NCI-H187 treated with DMSO at 0.1 percent for 48 hours (cell line): ENCODE results near the gene ABI3.

Experiments
- DNase-seq: peaks from one replicate; lab custom pipeline; 2025; lab: John Stamatoyannopoulos, UW

The ABI3 gene

DNA sequence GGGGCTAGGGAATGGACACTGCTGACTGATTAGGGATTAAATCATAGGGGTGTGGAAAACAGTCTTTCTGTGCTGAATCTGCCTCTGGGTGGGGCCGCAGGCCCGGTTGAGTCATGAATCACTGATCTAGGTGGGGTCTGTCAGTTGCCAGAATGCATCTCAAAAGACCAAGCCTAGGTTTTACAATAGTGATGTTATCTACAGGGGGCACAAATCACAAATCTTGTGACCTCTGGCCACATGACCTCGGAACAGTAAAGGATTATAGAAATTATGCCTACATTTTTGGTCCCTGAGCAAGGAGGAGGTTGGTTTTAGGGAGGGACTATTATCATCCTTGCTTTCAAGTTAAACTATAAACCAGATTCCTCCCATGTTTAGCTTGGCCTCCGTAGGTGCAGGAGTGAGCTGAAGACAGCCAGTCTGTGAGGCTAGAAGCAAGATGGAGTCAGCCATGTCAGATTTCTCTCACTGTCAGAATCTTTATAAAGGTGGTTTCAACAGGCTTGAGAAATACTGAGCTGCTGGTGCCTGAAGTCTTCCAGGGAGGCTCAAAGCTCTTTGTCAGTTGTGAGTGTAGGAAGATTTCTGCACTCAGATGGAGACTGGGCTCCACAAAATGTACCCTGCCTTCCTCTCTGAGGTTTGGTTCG, 13.0 kb upstream of the ABI3 start:
- DNase-seq: no peak

DNA sequence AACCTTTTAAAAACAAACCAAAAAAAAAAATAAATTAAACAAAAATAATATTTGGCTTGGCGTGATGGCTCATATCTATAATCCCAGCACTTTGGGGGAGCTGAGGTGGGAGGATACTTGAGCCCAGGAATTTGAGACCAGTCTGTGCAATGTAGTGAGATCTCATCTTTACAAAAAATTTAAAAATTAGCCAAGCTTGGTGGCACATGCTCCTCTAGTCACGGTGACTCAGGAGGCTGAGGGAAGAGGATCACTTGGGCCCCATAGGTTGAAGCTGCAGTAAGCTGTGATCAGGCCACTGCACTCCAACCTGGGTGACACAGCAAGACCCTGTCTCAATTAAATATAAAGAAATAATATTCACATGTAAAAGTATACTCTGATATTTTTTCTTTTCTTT, 12.3 kb upstream of the ABI3 start:
- DNase-seq: no peak

DNA sequence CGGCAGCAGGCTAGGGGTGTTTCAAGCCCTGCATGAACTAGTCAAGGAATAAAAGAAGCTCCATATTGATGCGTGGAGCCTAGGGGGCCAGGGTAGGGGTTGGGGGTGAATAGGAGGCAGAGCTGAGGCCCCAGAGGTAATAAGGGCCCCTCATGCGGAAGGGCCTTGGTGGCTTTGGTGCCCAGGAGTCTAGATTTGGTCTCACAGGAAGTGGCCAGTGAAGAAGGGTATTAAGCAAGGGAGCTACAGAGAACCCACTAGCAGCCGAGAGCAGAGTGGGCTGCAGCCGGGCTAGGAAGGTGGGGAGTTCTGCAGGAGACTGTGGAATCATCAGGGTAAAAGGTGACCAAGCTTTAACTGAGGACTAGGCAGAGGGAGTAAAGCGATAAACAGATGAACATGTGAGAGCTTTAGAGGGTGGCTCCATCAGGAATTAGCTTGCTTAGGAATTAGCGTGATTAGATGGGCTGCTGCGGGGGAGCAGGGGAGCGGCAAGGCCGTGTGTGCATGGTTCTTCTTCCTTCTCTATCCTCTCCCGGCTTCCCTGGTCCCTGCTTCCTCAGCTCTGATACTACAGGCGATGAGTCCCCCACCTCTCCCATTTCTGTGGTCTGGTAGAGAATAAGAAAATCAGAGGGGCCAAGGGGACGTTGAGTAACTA, 10.0 kb upstream of the ABI3 start:
- DNase-seq: no peak

DNA sequence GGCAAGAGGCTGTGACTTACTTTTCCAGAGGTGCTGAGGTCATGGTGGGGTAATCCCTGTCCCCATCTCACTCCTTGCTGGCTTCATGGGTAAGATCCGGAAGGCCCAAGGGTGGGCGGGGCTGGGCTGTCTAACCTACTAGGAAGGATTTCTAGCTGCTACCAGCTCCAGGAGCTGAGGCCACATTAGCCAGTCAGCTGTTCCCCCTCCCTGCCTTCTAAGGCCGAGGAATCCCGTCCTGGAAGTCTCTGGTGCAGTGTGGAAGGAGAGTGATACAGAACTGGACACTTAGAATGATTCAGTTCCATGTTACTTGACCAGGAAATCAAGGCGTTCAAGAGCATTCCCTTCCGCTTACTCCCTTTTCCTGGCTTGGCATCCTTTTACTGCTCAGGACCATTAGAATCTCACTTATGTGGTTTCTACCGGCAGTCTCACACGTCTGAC, 9.0 kb upstream of the ABI3 start:
- DNase-seq: no peak

DNA sequence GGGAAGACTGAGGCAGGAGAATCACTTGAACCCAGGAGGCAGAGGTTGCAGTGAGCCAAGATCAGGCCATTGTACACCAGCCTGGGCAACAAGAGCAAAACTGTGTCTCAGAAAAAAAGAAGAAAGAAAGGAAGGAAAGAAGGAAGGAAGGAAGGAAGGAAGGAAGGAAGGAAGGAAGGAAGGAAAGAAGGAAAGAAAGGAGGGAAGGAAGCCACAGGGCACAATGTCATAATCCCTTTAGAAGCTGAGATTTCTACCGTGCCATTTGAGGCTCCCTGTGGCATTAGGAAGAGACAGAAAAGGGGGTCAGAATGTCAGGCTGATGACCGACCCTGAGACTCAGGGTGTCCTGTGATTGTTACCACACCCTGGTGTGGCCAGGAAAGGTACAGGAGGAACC, 6.7 kb upstream of the ABI3 start:
- DNase-seq: no peak

DNA sequence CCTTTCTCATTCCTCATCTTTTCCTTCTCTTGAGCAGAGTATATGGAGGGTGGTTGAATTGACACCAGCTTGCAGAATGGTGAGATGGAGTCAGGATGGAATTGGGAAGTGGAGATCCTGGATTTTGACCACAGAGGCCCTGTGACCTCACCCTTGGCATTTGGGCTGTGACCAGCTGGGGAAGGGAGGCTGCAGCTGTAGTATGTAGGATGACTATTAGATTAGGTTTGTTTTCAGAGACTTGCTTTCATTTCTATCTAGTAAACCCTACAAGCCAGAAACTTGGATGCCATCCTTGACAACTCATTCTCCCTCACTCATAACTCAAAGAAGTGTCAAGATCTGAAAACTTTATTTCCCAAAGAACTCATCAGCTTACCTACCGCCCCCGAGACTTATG, 6.0 kb upstream of the ABI3 start:
- no peak for DNase-seq

DNA sequence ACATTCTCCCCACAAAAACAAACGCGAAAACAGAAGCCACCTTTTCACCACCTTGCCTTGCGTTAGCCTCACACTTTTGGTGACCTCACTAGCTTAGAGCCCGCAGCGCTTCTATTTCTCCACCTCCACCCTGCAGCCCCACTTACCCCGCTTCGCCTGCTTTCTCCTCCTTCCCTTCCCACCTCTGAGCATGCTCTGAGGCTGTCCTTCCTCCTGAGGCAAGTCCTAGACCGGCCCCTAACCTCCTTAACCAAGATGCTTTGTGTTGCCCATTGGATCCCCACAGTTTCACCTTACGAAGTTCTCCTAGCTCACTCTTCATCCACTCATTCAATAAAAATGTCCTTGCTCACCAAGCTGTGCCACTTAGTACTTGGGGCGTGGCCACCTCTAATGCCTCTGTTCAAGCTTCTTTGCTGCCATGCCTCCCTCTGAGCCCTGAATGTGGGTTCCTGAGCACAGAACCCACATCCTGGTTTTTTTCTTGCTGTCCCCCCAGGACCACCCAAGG, 1.4 kb upstream of the ABI3 start:
- DNase-seq: no peak

DNA sequence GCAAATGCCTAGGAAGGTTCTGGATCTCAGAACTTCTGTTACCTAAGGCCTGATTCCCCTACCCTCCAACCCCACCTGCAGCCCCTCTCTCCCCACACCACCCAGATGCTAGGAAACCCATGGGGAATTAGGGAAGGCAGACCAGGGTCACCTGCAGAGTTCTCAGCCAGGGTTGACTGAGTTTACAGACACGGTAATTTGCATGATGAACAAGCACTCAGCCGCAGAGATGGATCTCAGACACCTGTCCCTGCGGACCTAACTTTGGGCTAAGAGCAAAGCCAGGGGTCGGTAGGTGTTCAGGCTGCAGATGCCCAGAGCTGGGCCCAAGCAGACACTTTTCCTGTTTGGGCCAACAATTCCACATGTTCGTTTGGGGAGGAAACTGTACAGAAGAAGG, 2.9 kb downstream of the ABI3 start:
- DNase-seq: no peak

DNA sequence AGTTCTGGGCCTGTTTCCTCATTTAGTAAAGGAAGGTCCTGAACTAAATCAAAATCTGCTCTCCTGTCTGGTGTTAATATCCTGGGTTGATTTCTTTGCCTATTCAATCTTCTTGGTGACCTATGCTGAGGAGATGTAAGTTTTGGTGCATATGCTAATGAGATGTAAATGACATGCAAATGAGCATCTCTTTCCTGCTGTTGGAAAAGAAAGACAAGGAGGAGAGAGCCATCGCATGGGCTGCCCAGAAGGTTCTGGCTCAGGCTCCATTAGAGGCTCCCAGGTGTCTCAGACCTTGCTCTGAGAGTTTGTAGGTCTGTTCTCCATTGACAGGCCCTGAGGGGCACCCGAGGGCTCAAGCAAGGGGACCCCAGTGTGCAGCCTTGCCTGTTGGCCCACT, 3.3 kb downstream of the ABI3 start:
- DNase-seq: no peak

DNA sequence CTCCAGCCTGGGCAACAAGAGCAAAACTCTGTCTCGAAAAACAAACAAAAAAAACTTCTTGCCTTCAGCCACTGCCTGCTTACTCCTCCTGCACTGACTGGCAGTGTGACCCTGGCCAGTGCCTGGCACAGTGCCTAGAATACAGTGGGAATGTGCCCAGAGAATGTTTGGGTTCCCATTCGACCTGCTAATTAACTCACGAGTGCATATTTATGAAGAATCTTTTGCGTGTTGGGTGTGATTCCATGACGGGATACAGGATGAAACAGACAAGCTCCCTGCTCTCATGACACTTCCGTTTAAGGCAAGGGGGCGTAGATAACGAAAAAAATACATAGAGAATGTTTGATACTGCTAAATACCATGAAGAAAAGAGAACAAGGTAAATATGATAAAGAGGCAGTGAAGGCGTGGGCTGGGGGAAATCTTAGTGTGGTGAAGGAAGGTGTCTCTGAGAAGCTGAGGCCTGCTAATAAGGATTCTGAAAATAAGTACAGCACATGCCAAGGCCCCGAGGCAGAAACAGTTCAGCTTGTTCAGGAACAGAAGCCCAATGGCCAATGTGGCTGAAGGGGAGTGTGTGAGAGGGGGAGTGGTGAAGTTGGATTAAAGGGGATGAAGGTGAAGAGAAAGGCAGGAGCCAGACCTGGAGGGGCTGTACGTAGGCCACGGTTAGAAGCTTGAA, 4.3 kb downstream of the ABI3 start:
- DNase-seq: no peak

DNA sequence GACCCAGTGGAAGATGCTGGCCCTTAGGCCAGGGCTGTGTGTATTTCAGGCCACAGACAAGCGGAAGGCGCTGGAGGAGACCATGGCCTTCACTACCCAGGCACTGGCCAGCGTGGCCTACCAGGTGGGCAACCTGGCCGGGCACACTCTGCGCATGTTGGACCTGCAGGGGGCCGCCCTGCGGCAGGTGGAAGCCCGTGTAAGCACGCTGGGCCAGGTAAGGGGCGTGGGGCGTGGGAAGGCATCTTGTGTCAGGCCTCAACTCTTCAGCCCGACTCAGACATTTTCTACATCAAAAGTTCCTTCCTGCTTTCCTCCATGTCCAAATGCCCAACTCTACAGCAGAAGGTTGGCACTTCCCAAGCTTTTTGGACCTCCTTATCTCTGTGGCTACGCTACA, 6.0 kb downstream of the ABI3 start:
- DNase-seq: no peak

DNA sequence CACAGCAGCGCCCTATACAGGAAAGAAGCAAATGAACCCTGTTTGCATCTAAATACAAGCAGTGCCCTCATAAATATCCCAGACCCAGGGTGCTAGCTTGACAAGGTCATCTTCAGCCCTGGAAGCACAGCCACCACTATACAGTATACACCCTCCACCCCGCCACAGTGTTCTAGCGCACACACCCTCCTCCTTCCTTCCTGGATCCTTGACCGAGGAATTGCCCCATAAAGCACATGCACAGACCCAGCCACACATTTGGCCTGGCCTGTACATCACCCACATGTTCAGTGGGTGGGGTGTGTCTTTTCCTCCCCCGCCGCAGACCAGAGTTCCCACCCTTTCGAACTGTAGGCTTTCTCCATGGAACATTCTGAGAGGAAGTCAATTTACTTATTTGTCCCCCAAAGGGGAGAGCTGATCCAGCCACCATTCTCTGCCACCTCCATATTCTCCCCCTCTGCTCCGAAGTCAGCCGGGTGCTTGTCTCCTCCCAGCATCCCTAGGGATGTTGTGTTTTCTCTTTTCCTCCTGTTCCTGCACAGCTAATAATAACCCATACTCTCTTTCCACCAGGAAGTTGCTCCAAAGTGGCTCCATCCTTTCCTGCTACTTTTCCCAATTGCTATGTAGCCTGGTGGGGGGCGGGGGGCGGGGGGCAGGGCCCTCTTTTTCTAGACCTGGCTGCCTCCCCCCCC, 6.6 kb downstream of the ABI3 start:
- no peak for DNase-seq

DNA sequence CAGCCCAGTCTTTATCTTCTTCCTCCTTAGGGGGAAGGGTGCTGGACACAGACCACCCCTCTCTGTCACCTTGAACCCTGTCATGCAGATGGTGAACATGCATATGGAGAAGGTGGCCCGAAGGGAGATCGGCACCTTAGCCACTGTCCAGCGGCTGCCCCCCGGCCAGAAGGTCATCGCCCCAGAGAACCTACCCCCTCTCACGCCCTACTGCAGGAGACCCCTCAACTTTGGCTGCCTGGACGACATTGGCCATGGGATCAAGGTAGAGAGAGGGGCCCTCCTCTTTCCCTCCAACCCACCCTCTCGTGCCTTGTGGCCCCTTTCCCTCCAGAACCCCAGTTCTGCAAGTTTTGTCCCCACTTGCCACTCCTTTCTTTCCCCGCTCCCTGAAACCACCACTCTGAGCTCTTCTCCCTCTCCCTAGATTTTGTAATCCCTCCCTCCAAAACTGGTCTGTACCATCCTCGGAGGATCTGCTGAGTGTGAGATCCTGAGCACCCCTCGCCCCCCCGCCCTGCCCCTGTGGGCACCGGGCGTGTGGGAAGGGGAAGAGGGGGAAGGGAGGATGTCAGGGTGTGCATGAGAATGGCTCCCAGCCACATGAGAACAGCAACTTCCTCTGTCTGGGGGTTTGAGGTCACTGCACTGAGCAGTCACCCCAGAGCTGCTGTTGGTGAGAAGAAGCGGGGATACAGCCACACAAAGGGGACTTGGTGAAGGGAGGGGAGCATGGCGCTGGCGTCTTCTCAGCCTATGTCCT, 7.3 kb downstream of the ABI3 start:
- no peak for DNase-seq

DNA sequence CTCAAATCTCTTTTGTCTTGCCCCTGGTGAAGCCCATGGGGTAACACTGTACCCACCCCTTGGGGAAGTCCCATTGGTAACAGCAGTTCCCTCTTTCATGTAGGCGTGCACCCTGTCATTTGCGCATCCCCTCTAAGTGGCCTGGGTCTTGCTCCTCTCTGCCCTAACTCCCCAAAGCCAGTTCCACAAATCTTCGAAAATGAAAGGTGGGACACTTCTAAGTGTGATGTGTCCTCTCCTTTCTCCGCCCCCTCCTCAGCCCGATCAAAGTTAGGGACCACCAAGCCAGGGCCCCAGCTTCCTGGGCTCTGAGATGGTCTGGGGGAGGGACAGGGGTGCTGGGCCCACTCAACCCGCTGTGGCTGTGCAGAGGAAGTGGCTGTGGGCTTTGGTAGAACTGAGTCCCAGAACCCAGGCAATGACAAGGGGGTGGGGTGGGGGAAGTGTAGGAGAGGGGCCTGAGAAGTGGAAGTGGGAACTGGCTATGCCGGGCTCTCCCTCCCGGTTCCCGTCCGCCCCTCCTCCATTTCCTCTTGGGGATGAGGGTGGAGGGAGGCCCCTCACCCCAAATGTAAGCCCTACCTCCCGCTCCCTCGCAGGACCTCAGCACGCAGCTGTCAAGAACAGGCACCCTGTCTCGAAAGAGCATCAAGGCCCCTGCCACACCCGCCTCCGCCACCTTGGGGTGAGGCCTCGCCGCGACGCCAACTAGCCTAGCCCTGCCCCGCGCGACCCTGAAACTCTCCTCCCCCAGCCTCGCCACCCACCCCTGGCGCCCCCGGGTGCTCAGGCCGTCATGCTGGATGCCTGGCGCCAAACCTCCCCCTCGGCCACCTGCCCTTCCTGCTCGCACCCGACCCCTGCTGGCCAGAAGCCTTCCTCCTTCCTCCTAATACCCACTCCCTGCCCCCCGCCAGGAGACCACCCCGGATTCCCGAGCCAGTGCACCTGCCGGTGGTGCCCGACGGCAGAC, 8.7 kb downstream of the ABI3 start:
- no peak for DNase-seq

DNA sequence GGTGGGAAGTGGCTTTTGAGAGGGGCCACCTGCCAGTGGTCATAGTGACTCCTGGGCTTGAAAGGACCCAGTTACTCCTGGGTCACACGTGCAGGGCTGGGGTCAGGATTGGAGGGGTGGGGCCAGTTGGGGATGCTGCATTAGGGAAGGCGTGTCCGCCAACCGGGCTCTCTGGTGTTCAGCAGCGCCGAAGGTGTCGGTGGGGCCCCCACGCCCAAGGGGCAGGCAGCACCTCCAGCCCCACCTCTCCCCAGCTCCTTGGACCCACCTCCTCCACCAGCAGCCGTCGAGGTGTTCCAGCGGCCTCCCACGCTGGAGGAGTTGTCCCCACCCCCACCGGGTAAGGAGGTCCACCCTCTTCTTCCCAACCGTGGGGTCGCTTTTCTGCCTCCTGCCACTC, 9.5 kb downstream of the ABI3 start:
- no peak for DNase-seq

DNA sequence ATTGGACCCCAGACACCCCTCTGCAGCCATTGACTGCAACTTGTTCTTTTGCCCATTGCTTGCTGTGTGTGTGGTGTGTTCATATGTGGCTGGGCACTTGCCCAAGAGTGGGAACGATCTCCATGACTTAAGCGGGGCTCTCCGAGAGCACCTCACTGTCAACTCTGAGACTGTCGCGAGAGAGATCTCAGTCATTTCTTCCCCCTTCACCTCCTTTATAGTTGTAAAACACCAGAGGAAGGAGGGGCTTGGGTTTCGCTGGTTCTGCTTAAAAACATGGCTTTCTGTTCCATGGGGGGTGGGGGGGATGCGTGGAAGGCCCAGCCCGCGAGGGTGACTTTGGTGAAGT, 12.6 kb downstream of the ABI3 start:
- DNase-seq: no peak

DNA sequence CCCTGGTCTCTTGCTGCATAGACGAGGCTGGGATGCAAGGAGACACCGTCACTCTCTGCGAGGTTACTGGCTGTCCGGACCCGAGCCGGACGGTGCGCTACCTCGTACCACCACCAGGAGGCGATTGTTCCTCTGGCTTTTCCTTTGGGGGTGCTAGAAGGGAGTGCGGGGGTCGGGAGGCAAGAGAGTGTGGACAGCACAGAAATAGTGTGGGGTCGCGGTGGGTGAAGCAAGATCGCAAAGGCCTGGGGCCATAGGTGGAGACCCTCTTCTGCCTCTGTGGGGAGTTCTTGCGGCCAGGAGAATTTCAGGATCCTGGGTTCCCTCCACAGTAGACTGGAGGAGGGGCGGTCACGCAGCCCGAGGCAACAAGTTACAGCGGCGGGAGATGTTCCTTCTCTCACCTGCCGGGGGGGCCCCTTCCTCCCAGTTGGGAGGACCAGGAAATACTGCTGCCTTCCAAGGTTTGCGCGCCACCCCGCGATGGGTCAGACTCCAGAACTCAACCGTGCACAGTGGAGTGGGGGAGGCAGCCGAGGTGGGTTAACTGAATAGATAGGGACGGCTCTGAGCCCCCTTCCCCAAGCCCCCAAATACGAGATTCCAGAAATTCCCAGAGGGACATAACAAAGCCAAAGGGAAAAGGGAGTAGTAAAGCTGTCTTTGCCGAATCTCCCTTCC, 13.2 kb downstream of the ABI3 start:
- DNase-seq: no peak

DNA sequence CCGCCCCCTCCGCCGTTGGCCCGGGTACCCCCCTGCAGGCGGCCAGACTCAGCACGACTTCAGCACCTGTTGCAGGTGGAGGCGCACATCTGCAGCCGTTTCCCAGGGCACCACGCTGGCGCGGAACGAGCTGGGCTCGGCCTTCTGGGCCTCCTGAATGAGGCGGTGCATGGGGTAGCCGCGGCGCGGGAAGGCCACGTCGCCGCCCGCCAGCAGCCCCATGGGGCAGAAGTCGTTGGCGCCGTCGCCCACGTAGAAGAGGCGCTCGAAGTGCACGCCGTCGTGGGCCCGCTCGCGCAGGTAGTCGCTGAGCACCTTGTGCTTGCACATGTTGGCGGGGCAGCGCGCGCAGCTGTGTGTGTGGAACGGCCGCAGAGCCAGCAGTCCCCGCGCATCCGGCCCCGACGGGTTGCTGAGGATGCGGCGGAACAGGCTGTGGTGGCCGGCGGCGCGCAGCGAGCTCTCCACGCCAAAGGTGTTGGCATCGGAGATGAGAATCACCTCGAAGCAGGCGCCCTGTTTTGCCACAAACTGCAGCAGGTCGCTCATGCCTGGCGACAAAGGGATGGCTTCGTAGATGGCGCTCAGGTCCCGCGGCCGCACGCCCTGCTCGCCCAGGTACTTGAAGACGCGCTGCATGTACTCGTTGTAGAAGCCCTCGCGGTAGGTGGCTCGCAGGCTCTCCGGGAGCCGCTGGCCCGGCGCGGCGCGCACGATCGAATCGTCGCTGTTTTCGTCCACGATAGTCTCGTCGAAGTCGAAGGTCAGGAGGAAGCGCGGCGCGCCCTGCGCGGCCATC, 13.9 kb downstream of the ABI3 start:
- no peak for DNase-seq

DNA sequence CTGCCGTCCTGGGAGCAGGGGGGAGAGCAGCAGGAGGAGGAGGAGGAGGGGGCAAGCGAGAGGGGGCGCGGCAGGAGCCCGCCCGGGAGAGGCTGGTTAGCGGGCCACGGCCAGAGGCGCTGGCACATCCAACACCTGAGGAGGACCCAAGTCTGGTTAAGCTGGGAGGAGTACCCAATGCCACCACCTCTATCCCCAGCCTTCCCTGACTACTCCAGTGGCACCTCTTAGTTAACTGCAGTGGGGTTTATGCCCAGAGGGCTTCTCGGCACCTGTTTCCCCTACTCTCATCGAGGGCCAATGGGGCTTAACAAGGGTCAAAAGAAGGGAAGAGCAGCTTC, 14.5 kb downstream of the ABI3 start:
- DNase-seq: no peak
